Measurements from ENCODE around the gene FANCC.

DNA sequence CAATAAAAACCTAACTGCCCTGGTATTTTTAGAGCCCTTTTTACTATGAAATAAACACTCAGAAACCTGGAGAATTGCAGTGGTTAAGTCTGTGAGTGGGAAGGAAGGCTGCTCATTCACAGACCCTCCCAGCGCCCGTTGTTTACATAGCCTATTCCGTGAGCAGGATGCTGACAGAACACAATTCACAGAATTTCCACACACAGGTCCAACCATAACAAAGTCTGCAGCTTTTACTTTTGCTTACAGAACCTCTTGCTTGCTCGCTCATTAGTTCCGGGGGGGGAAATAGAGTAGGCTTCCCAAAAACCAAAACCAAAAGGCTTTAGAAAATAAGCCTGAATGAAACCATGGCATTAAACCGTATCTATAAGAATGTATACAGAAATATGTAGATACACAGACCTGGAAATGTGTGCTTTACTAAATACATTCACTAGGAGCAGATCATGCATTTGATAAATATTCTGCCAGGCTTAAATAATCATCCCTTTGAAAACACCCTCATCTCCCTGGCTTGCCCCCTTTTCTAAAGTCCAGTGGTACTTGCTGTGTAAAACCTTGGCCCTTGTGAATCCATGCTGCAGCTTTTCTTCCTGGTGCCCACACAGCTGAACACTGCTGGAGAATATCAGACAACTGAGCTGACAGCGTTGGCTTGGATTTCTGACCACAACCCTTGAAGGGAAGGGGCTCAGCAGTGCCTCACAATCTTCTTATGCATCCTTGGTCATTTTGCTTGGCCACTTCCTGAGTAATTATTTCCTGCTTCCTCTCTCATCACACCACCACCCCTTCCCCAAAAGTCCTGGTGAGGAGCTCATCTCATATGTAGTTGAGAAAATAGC, 128.0 kb downstream of the FANCC start:
- no peak for TF ChIP-seq POLR2A (IDR thresholded peaks at IDR 0.05; ENCODE audit: low read depth, low read length)
- TF ChIP-seq, protein P1, sequence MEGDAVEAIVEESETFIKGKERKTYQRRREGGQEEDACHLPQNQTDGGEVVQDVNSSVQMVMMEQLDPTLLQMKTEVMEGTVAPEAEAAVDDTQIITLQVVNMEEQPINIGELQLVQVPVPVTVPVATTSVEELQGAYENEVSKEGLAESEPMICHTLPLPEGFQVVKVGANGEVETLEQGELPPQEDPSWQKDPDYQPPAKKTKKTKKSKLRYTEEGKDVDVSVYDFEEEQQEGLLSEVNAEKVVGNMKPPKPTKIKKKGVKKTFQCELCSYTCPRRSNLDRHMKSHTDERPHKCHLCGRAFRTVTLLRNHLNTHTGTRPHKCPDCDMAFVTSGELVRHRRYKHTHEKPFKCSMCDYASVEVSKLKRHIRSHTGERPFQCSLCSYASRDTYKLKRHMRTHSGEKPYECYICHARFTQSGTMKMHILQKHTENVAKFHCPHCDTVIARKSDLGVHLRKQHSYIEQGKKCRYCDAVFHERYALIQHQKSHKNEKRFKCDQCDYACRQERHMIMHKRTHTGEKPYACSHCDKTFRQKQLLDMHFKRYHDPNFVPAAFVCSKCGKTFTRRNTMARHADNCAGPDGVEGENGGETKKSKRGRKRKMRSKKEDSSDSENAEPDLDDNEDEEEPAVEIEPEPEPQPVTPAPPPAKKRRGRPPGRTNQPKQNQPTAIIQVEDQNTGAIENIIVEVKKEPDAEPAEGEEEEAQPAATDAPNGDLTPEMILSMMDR (conservative IDR thresholded peaks at IDR 0.05; ENCODE audit: low read depth, low read length) = no peak
- peak; percentile 49 for TF ChIP-seq CEBPB (IDR thresholded peaks at IDR 0.05; ENCODE audit: low read depth, low read length)
- TF ChIP-seq RAD21 (IDR thresholded peaks at IDR 0.05; ENCODE audit: low read length) = no peak
- TF ChIP-seq SMC3 (IDR thresholded peaks at IDR 0.05; ENCODE audit: low read depth, low read length) = no peak
- TF ChIP-seq RFX5 (IDR thresholded peaks at IDR 0.05; ENCODE audit: low read depth, low read length) = no peak
- no peak for TF ChIP-seq FOS (IDR thresholded peaks at IDR 0.05; ENCODE audit: low read depth, low read length)
- no peak for TF ChIP-seq NFE2L2 (IDR thresholded peaks at IDR 0.05; ENCODE audit: low read depth, low read length)

Data from IMR-90 (cell line).